ENCODE measurements around the gene CEP85L. TPM values are rescaled to one million over a fixed set of nuclear protein-coding genes. Genes with fewer than 3 reads are reported as not detected.

The CEP85L gene
- total and polyA plus RNA-seq, 5 experiments from 2014 or later: 31.1 to 73.6 (median 50.0) TPM

- peak; percentile 75 to 77 for ATAC-seq
- Mint-ChIP-seq H3K27ac (peak overlapping the region in 9 of 10 donors; percentile 9 to 86 (median 45)), H3K9me3 (no peaks in the 10 kb centered on the region), H3K4me3 (peak overlapping the region in 8 of 10 donors; percentile 26 to 67 (median 55)), H3K36me3 (peaks cover 0 to 13% (median 3%) of the 10 kb centered on the region in 3 donors), H3K4me1 (peaks cover 21 to 77% (median 71%) of the 10 kb centered on the region in 4 donors), H3K27me3 (no peaks in the 10 kb centered on the region)
- POLR2A ChIA-PET: interaction anchor here (1.0 to 1.5 kb wide), 3 partner anchors 12 to 254 kb away, joined by 3 to 4 read pairs (median 3); partner anchors contain the start of genes ASF1A and CEP85L
- DNase-seq: peak in 2 of 10 donors; percentile 30 to 36
Observed at GRCh38 chr6:118639054-118639964, 12.1 kb downstream of the CEP85L start.

- Mint-ChIP-seq H3K36me3 (peaks cover 0 to 13% (median 7%) of the 10 kb centered on the region in 3 donors), H3K27ac (no peak overlapping the region), H3K9me3 (no peaks in the 10 kb centered on the region), H3K4me3 (peak overlapping the region in 1 of 10 donors; percentile 12), H3K27me3 (no peaks in the 10 kb centered on the region), H3K4me1 (peaks cover 16 to 68% (median 63%) of the 10 kb centered on the region in 4 donors)
- DNase-seq (no peak), ATAC-seq (no peak)
- POLR2A ChIA-PET: interaction anchor here (0.6 to 1.5 kb wide), 2 partner anchors 13 to 675 kb away, joined by 3 read pairs; partner anchors contain the start of gene CEP85L
Observed at GRCh38 chr6:118638288-118638687, 13.1 kb downstream of the CEP85L start.

DNA sequence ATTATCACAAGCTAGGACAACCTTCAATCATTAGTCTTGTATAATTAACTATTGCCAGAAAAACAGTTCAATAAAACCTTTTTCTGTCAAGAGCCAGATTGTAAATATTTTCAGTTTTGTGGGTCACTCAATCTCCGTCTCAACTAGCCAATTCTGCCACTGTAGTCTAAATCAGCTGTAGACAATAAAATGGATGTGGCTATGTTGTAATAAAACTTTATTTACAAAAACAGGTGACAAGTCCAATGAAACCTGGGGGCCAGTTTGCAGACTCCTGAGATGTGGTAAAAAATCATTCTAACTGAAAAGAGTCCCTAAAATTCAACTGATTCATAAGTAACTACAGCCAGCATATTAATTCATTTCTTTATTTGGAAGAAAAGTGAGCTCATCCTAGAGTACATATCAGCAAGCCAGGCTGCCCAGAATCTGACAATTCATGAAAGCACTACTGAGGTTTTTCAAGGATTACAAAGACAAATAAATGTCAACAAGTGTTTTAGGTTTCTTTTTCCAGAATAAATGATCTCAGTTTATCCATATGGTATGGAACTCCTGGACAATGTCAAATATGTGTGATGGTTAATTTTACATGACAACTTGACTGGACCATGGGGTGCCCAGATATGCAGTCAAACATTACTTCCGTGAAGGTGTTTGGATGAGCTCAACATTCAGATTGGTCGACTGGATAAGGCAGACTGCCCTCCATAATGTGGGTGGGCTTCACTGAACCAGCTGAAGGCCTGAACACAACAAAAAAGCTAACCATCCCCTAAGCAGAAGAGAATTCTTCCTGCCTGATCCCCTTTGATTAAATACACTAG is 15.3 kb downstream of the CEP85L start:
- no peak for DNase-seq
- H3K4me1 Mint-ChIP-seq: peaks cover 14 to 61% (median 58%) of the 10 kb centered on the region in 4 donors
- peaks cover 0 to 24% (median 23%) of the 10 kb centered on the region in 3 donors for H3K36me3 Mint-ChIP-seq
- POLR2A ChIA-PET: interaction anchor here (1.4 kb wide), 1 partner anchor 15 kb away, joined by 4 read pairs; the partner anchor contains the start of gene CEP85L
- no peaks in the 10 kb centered on the region for H3K27me3 Mint-ChIP-seq
- H3K9me3 Mint-ChIP-seq: no peaks in the 10 kb centered on the region
- no peak for ATAC-seq
- H3K27ac Mint-ChIP-seq: peak overlapping the region in 3 of 10 donors; percentile 4 to 75 (median 32)
- peak overlapping the region in 1 of 10 donors; percentile 22 for H3K4me3 Mint-ChIP-seq

DNA sequence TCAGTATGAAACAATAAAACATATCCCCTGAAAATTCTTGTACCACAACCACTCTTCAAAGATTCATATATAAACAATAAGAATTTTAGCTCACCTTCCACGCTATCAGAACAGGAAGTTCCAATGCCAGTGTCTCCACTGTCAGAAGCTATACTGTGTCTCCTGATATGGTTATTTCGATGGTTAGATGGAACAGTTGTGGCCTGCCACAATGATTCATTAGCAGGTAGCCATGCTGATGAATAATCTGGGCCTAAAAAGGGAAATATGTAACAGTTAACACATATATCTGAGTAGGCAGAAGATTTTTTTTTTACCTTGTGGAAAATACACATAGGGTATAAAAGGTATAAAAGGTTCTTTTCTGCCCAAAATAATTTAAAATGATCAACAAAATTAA is 19.0 kb downstream of the CEP85L start:
- H3K36me3 Mint-ChIP-seq: peaks cover 6 to 56% (median 44%) of the 10 kb centered on the region in 3 donors
- no peaks in the 10 kb centered on the region for H3K9me3 Mint-ChIP-seq
- H3K4me1 Mint-ChIP-seq: peaks cover 20 to 61% (median 58%) of the 10 kb centered on the region in 4 donors
- POLR2A ChIA-PET: interaction anchor here (0.6 to 1.1 kb wide), 2 partner anchors 16 to 77 kb away, joined by 3 to 4 read pairs; no protein-coding TSS in a partner anchor
- ATAC-seq (no peak), DNase-seq (no peak)
- no peaks in the 10 kb centered on the region for H3K27me3 Mint-ChIP-seq
- H3K27ac Mint-ChIP-seq: no peak overlapping the region
- no peak overlapping the region for H3K4me3 Mint-ChIP-seq

DNA sequence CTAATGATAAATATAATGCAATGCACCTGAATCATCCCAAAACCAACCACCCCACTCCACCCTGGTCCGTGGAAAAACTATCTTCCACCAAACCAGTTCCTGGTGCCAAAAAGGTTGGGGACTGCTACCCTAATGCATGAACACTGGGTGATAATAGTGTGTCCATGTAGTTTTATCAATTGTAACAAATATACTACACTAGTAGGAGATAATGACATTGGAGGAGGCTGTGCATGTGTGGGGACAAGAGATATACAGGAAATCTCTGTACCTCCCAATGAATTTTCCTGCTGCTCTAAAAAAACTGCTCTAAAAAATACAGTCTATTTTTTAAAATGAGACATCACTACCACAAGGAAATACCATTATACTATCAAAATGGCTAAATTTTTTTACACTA is 20.5 kb downstream of the CEP85L start:
- DNase-seq (no peak), ATAC-seq (no peak)
- peaks cover 13 to 69% (median 47%) of the 10 kb centered on the region in 3 donors for H3K36me3 Mint-ChIP-seq
- H3K4me1 Mint-ChIP-seq: peaks cover 28 to 59% (median 53%) of the 10 kb centered on the region in 4 donors
- H3K27me3 Mint-ChIP-seq: no peaks in the 10 kb centered on the region
- H3K27ac Mint-ChIP-seq: peak overlapping the region in 1 of 10 donors; percentile 17
- H3K9me3 Mint-ChIP-seq: peaks cover 0 to 8% (median 3%) of the 10 kb centered on the region in 9 donors
- POLR2A ChIA-PET: no interaction called here
- peak overlapping the region in 1 of 10 donors; percentile 15 for H3K4me3 Mint-ChIP-seq

DNA sequence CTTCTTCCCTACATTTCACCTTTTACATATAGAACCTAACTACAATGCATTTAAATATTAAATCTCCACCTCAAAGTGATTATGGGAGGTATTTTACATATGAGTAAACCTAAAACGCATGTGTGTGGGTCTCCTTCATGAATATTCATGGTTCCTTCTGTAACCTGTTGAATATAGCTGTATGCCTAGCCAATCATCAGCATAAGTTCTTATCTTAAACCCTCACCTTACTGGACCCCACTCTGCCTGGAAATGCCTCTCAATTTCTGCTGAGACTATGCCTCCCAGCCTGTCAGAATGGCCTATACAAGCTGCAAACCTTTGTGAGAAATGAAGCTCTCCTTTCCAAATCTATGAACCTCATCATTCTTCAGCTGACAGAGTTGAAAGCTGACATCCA is 21.3 kb downstream of the CEP85L start:
- Mint-ChIP-seq H3K4me1 (peaks cover 25 to 52% (median 48%) of the 10 kb centered on the region in 4 donors), H3K27me3 (no peaks in the 10 kb centered on the region), H3K27ac (peak overlapping the region in 7 of 10 donors; percentile 1 to 63 (median 27)), H3K4me3 (peak overlapping the region in 1 of 10 donors; percentile 6), H3K36me3 (peaks cover 13 to 70% (median 50%) of the 10 kb centered on the region in 3 donors), H3K9me3 (peaks cover 0 to 8% (median 4%) of the 10 kb centered on the region in 9 donors)
- DNase-seq (no peak), ATAC-seq (no peak)
- POLR2A ChIA-PET: interaction anchor here (0.6 kb wide), 1 partner anchor 50 kb away, joined by 6 read pairs; no protein-coding TSS in a partner anchor

DNA sequence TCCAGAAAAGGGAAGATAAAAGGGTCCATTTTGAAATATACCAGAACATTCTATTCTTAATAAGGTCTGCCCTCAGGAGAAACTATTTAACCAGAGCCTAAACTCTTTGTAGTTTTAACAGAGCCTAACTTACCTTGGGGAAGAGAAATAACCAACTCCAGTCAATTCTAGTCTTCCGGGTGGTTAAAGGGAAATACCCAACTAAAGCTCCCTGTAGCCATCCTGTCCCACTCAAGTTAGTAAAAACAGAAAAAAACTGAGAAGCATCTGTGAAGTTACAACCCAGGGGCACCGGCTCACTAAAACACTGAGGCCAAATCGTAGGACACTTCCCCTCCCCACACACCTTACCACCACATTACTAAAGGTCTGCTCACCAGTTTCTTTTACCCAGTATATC is 23.7 kb downstream of the CEP85L start:
- Mint-ChIP-seq H3K4me3 (peak overlapping the region in 1 of 10 donors; percentile 14), H3K27me3 (no peaks in the 10 kb centered on the region), H3K9me3 (peaks cover 0 to 8% (median 4%) of the 10 kb centered on the region in 9 donors), H3K4me1 (peaks cover 39 to 68% (median 56%) of the 10 kb centered on the region in 4 donors), H3K27ac (peak overlapping the region in 4 of 10 donors; percentile 22 to 64 (median 50)), H3K36me3 (peaks cover 13 to 68% (median 50%) of the 10 kb centered on the region in 3 donors)
- ATAC-seq (no peak), DNase-seq (no peak)
- POLR2A ChIA-PET: interaction anchor here (1.4 kb wide), 1 partner anchor 181 kb away, joined by 8 read pairs; no protein-coding TSS in a partner anchor

DNA sequence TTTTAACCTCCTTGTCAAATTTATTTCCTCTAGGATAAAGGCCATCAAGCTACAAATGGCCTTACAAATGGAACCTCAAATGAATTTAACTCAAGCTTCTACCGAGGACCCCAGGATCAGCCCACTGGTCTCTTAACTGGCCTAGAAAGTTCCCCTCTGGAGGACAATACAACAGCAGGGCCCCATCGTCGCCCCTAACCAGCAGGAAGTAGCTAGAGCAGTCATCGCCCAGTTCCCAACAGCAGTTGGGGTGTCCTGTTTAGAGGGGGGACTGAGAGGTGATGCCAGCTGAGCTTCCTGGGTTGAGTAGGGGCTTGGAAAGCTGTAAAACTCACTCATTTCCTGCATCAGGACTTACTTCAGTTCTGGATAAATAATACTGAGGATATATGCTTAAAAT is 25.6 kb downstream of the CEP85L start:
- Mint-ChIP-seq H3K9me3 (peaks cover 0 to 8% (median 4%) of the 10 kb centered on the region in 9 donors), H3K27me3 (no peaks in the 10 kb centered on the region), H3K4me3 (no peak overlapping the region), H3K4me1 (peaks cover 43 to 79% (median 61%) of the 10 kb centered on the region in 4 donors), H3K27ac (peak overlapping the region in 1 of 10 donors; percentile 14), H3K36me3 (peaks cover 13 to 52% (median 38%) of the 10 kb centered on the region in 3 donors)
- POLR2A ChIA-PET: interaction anchor here (0.5 kb wide), 1 partner anchor 150 kb away, joined by 3 read pairs; no protein-coding TSS in a partner anchor
- no peak for DNase-seq
- no peak for ATAC-seq

- no peak for ATAC-seq
- Mint-ChIP-seq H3K4me1 (peaks cover 43 to 83% (median 63%) of the 10 kb centered on the region in 4 donors), H3K27me3 (no peaks in the 10 kb centered on the region), H3K9me3 (peaks cover 0 to 8% (median 4%) of the 10 kb centered on the region in 9 donors), H3K36me3 (peaks cover 7 to 27% (median 15%) of the 10 kb centered on the region in 3 donors), H3K27ac (peak overlapping the region in 9 of 10 donors; percentile 33 to 78 (median 57)), H3K4me3 (no peak overlapping the region)
- DNase-seq: no peak
- POLR2A ChIA-PET: no interaction called here
Observed at GRCh38 chr6:118621799-118622470, 29.5 kb downstream of the CEP85L start.

DNA sequence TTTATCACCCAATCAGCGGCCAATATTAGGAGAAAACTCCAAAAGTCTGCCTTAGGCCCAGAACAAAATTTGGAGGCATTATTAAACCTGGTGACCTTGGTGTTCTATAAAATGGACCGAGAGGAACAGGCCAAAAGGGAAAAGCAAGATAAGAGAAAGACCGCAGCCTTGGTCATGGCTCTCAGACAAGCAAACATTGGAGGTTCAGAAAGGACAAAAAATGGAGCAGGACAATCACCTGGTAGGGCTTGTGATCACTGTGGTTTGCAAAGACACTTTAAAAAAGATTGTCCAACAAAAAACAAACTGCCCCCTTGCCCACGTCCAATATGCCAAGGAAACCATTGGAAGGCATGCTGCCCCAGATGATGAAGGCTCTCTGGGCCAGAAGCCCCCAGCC is 31.2 kb downstream of the CEP85L start:
- Mint-ChIP-seq H3K36me3 (peaks cover 0 to 25% (median 0%) of the 10 kb centered on the region in 3 donors), H3K4me1 (peaks cover 46 to 85% (median 66%) of the 10 kb centered on the region in 4 donors), H3K9me3 (no peaks in the 10 kb centered on the region), H3K27ac (peak overlapping the region in 8 of 10 donors; percentile 13 to 94 (median 66)), H3K4me3 (peak overlapping the region in 1 of 10 donors; percentile 15), H3K27me3 (no peaks in the 10 kb centered on the region)
- ATAC-seq (no peak), DNase-seq (no peak)
- POLR2A ChIA-PET: interaction anchor here (0.6 kb wide), 1 partner anchor 8 kb away, joined by 3 read pairs; no protein-coding TSS in a partner anchor

GRCh38 chr6:118618676-118619377 is 32.6 kb downstream of the CEP85L start:
- H3K27ac Mint-ChIP-seq: peak overlapping the region; percentile 51 to 94 (median 86)

More at GRCh38 chr6:118618676-118619377, 32.6 kb downstream of the CEP85L start:
- H3K4me3 Mint-ChIP-seq: peak overlapping the region in 5 of 10 donors; percentile 9 to 58 (median 27)
- POLR2A ChIA-PET: no interaction called here
- H3K9me3 Mint-ChIP-seq: no peaks in the 10 kb centered on the region
- H3K4me1 Mint-ChIP-seq: peaks cover 39 to 80% (median 64%) of the 10 kb centered on the region in 4 donors
- peaks cover 0 to 28% (median 5%) of the 10 kb centered on the region in 3 donors for H3K36me3 Mint-ChIP-seq
- DNase-seq (peak; percentile 36 to 82 (median 62)), ATAC-seq (peak; percentile 92 to 93)
- H3K27me3 Mint-ChIP-seq: no peaks in the 10 kb centered on the region

Data from naive thymus-derived CD8-positive, alpha-beta T cell (primary cell).